ENCODE measurements around the gene PIWIL1.

DNA sequence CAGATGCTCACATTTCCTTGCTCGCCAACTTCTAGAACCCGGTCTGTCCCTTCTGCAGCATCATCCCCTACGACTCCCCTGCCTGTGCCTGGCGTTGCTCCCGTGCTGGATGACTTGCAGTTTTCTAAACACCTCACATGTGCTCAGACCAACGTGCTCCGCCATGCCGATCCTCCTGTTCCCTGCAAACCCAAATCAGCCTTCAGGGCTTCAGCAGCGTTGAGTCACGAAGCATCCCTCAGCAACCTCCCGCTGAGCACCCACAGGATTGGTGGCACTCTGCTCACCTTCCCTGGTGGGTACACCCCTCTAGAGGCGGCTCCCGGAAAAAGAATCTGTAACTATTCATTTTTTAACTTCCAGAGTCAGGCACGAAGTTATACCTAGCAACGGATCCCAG lies 2.8 kb upstream of the PIWIL1 start:
- TF ChIP-seq SUZ12 (IDR thresholded peaks at IDR 0.05; ENCODE audit: extremely low read depth, insufficient read depth, insufficient read length) (no peak), YY1 (IDR thresholded peaks at IDR 0.05; ENCODE audit: insufficient read depth, insufficient read length) (no peak), ZNF274 (IDR thresholded peaks at IDR 0.05; ENCODE audit: low read depth, low read length) (no peak)

All from NT2/D1 (cell line).